GDM1 (cell line): ENCODE data around the gene PHEX.

Experiments used
- DNase-seq: peaks from one replicate; lab custom pipeline; 2025; lab: John Stamatoyannopoulos, UW

The PHEX gene

GRCh38 chrX:22105231-22105630 is 73.1 kb downstream of the PHEX start:
- DNase-seq, result no peak

- DNase-seq, result no peak
Observed at GRCh38 chrX:22105971-22106370, 73.8 kb downstream of the PHEX start.

GRCh38 chrX:22109442-22109841 is 77.3 kb downstream of the PHEX start:
- DNase-seq, result no peak

GRCh38 chrX:22110729-22111494 is 78.8 kb downstream of the PHEX start:
- DNase-seq, result no peak

GRCh38 chrX:22116605-22117546 is 84.8 kb downstream of the PHEX start:
- no peak for DNase-seq

GRCh38 chrX:22117633-22118032 is 85.5 kb downstream of the PHEX start:
- no peak for DNase-seq

GRCh38 chrX:22118161-22118830 is 86.2 kb downstream of the PHEX start:
- no peak for DNase-seq

- DNase-seq, result no peak
Observed at GRCh38 chrX:22121161-22121560, 89.0 kb downstream of the PHEX start.

GRCh38 chrX:22122510-22122909 is 90.4 kb downstream of the PHEX start:
- DNase-seq, result no peak

GRCh38 chrX:22124098-22124497 is 92.0 kb downstream of the PHEX start:
- no peak for DNase-seq

- no peak for DNase-seq
Observed at GRCh38 chrX:22125481-22125880, 93.4 kb downstream of the PHEX start.

GRCh38 chrX:22126327-22126726 is 94.2 kb downstream of the PHEX start:
- DNase-seq, result no peak

GRCh38 chrX:22128961-22129360 is 96.8 kb downstream of the PHEX start:
- DNase-seq, result no peak

GRCh38 chrX:22134681-22135080 is 102.6 kb downstream of the PHEX start:
- DNase-seq, result no peak

- DNase-seq, result no peak
Observed at GRCh38 chrX:22135171-22135711, 103.1 kb downstream of the PHEX start.

GRCh38 chrX:22135994-22136684 is 104.0 kb downstream of the PHEX start:
- no peak for DNase-seq

- DNase-seq, result no peak
Observed at GRCh38 chrX:22136711-22137110, 104.6 kb downstream of the PHEX start.

- no peak for DNase-seq
Observed at GRCh38 chrX:22139822-22140221, 107.7 kb downstream of the PHEX start.

- no peak for DNase-seq
Observed at GRCh38 chrX:22141047-22141730, 109.1 kb downstream of the PHEX start.

GRCh38 chrX:22147214-22147613 is 115.1 kb downstream of the PHEX start:
- no peak for DNase-seq

GRCh38 chrX:22147942-22148341 is 115.8 kb downstream of the PHEX start:
- no peak for DNase-seq
